ENCODE measurements around the gene LGI4.

DNA sequence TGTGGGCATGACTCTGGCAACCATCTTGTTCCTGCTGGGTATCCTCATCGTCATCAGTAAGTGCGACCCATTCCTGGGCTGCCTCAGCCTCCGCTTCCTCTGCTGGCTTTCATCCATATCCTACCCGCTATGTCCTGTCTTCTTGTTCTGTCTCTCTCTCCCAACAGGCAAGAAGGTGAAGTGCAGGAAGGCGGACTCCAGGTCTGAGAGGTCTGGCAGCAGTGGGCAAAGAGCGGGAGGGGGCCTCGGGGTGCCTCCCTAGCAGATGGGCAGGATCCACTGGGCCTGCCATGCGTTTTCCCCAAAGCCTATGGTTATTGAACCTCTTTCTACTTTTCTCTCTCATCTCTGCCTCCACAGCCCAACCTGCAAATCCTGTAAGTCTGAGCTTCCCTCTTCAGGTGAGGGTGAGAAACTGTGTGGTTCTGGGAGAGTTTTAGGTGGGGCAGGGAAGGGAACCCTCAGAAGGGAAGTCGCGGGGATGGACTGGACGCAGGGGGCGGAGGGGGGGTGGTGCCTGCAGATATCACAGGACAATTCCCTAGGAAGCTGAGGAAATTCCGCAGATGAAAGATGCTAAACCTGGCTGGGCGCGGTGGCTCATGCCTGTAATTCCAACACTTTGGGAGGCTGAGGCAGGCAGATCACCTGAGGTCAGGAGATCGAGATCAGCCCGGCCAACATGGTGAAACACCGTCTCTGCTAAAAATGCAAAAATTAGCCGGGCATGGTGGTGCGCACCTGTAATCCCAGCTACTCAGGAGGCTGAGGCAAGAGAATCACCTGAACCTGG lies 16.6 kb upstream of the LGI4 start:
- TF ChIP-seq CTCF (conservative IDR thresholded peaks at IDR 0.05 in 1 of 2, IDR thresholded peaks at IDR 0.05 in 1 of 2; ENCODE audit: extremely low read depth in 1 of 2, insufficient read depth in 1 of 2, low read depth in 1 of 2, low read length in 2 of 2) (no peak), EZH2 (IDR thresholded peaks at IDR 0.05; ENCODE audit: borderline replicate concordance, low read length) (no peak)
